SH-SY5Y (cell line): ENCODE data around the gene BABAM2.

Source experiments
- GATA2 ChIP-seq: IDR thresholded peaks from 2 replicates; pipeline ENCODE4 v1.6.1; 2011; ENCODE audit warnings: mild to moderate bottlenecking, low read depth, low read length
- GATA3 ChIP-seq: IDR thresholded peaks from 2 replicates; pipeline ENCODE4 v1.6.1; 2011; ENCODE audit warnings: low read depth, mild to moderate bottlenecking, low read length, moderate library complexity

- TF ChIP-seq GATA2 (peak; percentile 67), GATA3 (no peak)
These were observed 419.6 kb downstream of the BABAM2 start for GRCh38 chr2:28310107-28310506.
